Esophagus muscularis mucosa (tissue), 3 donors: ENCODE measurements around the gene ARNT2.

ENCODE experiments used
- CTCF ChIP-seq, 3 experiments: fragments of 200-600 bp in 2 of 3; fragments of 450-650 bp in 1 of 3; sonication (generic) in 2 of 3; IDR thresholded peaks; one replicate each; pipeline ENCODE4 v1.5.1; 2017 to 2019; ENCODE audit warnings: antibody characterized with exemption in 3 of 3, mild to moderate bottlenecking in 2 of 3, moderate library complexity in 1 of 3
- POLR2A ChIP-seq: fragments of 450-650 bp; IDR thresholded peaks from one replicate; pipeline ENCODE4 v1.6.1; 2017; ENCODE audit warnings: antibody characterized with exemption, moderate library complexity, mild to moderate bottlenecking, low read depth

GRCh38 chr15:80441041-80441440 is 36.9 kb downstream of the ARNT2 start:
- no peak for TF ChIP-seq POLR2A
- TF ChIP-seq CTCF (IDR thresholded peaks at IDR 0.05) = no peak
